Smooth muscle cell (in vitro differentiated cells): ENCODE data around the gene ANTXR2. TPM values are rescaled to one million over a fixed set of nuclear protein-coding genes. Genes with fewer than 3 reads are reported as not detected.

ENCODE experiments used
- DNase-seq: peaks from one replicate; lab custom pipeline; 2025; ENCODE audit not compliant: unreplicated experiment; lab: John Stamatoyannopoulos, UW
- H2AFZ ChIP-seq: fragments of 200-600 bp; sonication (generic); 2 replicates; pipeline ENCODE4 v1.6.0; 2016; ENCODE audit warnings: antibody characterized with exemption, low read depth, mild to moderate bottlenecking
- H3F3A ChIP-seq: fragments of 200-600 bp; sonication (generic); 2 replicates; pipeline ENCODE4 v1.6.0; 2017; ENCODE audit warnings: antibody characterized with exemption, low read depth
- H3K27ac ChIP-seq: fragments of 200-600 bp; sonication (generic); 2 replicates; pipeline ENCODE4 v1.5.1; 2016; ENCODE audit warnings: low read depth, mild to moderate bottlenecking
- H3K27me3 ChIP-seq: fragments of 200-600 bp; sonication (generic); 2 replicates; pipeline ENCODE4 v1.6.1; 2016; ENCODE audit warnings: low read depth, mild to moderate bottlenecking
- H3K36me3 ChIP-seq: fragments of 200-600 bp; sonication (generic); 2 replicates; pipeline ENCODE4 v1.5.1; 2016; ENCODE audit warnings: low read depth
- H3K4me1 ChIP-seq: fragments of 200-600 bp; sonication (generic); 2 replicates; pipeline ENCODE4 v1.5.1; 2016; ENCODE audit warnings: low read depth
- H3K4me2 ChIP-seq: fragments of 200-600 bp; sonication (generic); 2 replicates; pipeline ENCODE4 v1.6.0; 2016; ENCODE audit warnings: mild to moderate bottlenecking
- H3K4me3 ChIP-seq: fragments of 200-600 bp; sonication (generic); 2 replicates; pipeline ENCODE4 v1.5.1; 2016; ENCODE audit warnings: mild to moderate bottlenecking
- H3K79me2 ChIP-seq: fragments of 200-600 bp; sonication (generic); 2 replicates; pipeline ENCODE4 v1.6.0; 2016; ENCODE audit warnings: low read depth, mild to moderate bottlenecking
- H3K9ac ChIP-seq: fragments of 200-600 bp; sonication (generic); 2 replicates; pipeline ENCODE4 v1.6.0; 2016; ENCODE audit warnings: low read depth
- H3K9me3 ChIP-seq: fragments of 200-600 bp; sonication (generic); replicated peaks from 2 replicates; pipeline ENCODE4 v1.5.1; 2016; ENCODE audit warnings: low read depth
- H4K20me1 ChIP-seq: fragments of 200-600 bp; sonication (generic); 2 replicates; pipeline ENCODE4 v1.6.0; 2016; ENCODE audit warnings: low read depth
- CTCF ChIP-seq: fragments of 200-600 bp; sonication (generic); IDR thresholded peaks from 2 replicates; pipeline ENCODE4 v1.5.1; 2017; ENCODE audit warnings: borderline replicate concordance, mild to moderate bottlenecking, antibody characterized with exemption; ENCODE audit not compliant: insufficient read depth, poor library complexity, severe bottlenecking
- WGBS: methylation state at CpG from one replicate; pipeline ENCODE4 v1.1.7; 2016; ENCODE audit warnings: low lambda C conversion rate; 5-methylcytosine and 5-hydroxymethylcytosine counted together
- polyA plus RNA-seq: library from polyadenylated mRNA; unstranded; fragments of >200 nt; fragmentation: Nextera tagmentation; extraction: Ambion mirVana; gene quantifications from 2 replicates; pipeline ENCODE4 v1.2.1, GENCODE V29; 2016
- total RNA-seq: library from RNA; depleted of rRNA; stranded (reverse); fragments of >200 nt; gene quantifications from 2 replicates; pipeline ENCODE4 v1.2.3, GENCODE V29; 2014

Gene ANTXR2
- total and polyA plus RNA-seq, 2 experiments from 2014 or later, result 67.6 to 74.5 TPM

- Histone ChIP-seq H2AFZ (no peak overlapping the region), H3K27ac (no peak overlapping the region), H3K27me3 (no peaks in the 10 kb centered on the region), H4K20me1 (no peaks in the 10 kb centered on the region), H3K79me2 (no peaks in the 10 kb centered on the region), H3F3A (no peaks in the 10 kb centered on the region), H3K36me3 (no peaks in the 10 kb centered on the region), H3K4me3 (no peak overlapping the region), H3K4me2 (no peak overlapping the region), H3K4me1 (peaks cover 6% of the 10 kb centered on the region), H3K9ac (no peak overlapping the region), H3K9me3 (no peaks in the 10 kb centered on the region)
- DNase-seq, result no peak
- WGBS, result 61% methylated on average over 4 of the region's 4 CpGs
- TF ChIP-seq CTCF, result no peak
Observed at GRCh38 chr4:80097400-80098177, 24.6 kb upstream of the ANTXR2 start.

DNA sequence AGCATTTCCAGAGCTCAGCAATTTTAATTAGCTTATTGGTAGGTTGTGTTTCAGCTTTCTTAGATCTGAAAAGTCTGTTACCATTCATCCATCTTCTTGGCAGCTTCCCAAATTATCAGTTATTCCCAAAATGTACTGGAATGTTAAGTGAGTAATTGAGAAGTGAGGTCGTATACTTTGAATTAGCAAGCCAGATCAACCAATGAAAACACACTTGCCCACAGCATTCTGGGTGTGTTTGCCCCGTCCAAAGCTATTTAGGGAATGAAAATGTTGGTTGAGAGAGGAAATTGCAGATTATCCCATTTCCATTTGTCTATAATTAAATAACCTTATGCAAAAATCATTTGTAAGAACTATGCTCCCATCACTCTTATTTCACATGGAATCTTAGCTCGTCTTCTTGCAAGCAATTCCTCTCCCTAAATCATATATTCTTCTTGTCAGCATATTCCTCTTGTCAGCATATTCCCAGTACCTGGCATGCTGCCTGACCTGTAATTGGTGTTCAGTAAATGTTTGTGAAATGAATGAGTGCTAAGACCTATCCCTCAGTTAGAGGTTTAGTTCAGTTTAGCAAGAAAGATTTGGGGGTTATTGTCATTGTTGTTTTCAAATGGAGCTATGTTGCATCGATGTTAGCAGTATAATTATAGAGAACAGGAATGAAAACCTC, 23.3 kb upstream of the ANTXR2 start:
- Histone ChIP-seq H3K27ac (no peak overlapping the region), H3K27me3 (peaks cover 7% of the 10 kb centered on the region), H3K79me2 (no peaks in the 10 kb centered on the region), H3K4me2 (no peak overlapping the region), H4K20me1 (no peaks in the 10 kb centered on the region), H2AFZ (no peak overlapping the region), H3K4me3 (no peak overlapping the region), H3K4me1 (peaks cover 6% of the 10 kb centered on the region), H3F3A (no peaks in the 10 kb centered on the region), H3K9me3 (no peaks in the 10 kb centered on the region), H3K36me3 (no peaks in the 10 kb centered on the region), H3K9ac (no peak overlapping the region)
- no peak for DNase-seq
- WGBS, result 75% methylated on average over 4 of the region's 4 CpGs
- no peak for TF ChIP-seq CTCF

DNA sequence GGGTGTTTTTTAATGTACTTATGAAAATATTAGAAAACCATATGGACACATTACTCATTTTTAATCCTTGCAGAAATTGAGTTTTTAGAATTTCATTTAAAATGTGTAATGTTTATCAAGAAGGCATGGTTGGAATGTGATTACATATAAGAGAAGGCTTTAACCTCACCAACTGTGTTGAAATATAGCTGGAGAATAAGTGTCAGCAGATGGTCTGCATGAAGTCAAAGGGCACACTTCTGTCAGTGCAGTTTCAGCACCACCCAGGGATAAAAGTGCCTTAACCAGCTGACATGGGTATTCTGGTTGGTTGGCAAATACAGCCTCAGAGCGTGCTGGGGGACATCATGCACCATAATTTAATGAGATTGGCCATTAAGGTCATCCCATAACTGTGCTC, 21.2 kb upstream of the ANTXR2 start:
- DNase-seq, result no peak
- 89% methylated on average over 1 of the region's 1 CpG for WGBS
- Histone ChIP-seq H3K79me2 (no peaks in the 10 kb centered on the region), H3F3A (no peaks in the 10 kb centered on the region), H3K27me3 (peaks cover 12% of the 10 kb centered on the region), H3K36me3 (no peaks in the 10 kb centered on the region), H2AFZ (no peak overlapping the region), H3K27ac (no peak overlapping the region), H4K20me1 (no peaks in the 10 kb centered on the region), H3K9me3 (no peaks in the 10 kb centered on the region), H3K4me1 (peaks cover 6% of the 10 kb centered on the region), H3K4me3 (no peak overlapping the region), H3K9ac (no peak overlapping the region), H3K4me2 (no peak overlapping the region)
- no peak for TF ChIP-seq CTCF
